NCI-H69 (cell line): ENCODE measurements around the gene INCENP.
A peak's percentile ranks its signal among the peaks of the same experiment; 100 is the strongest.
"Not testable (repeated sequence)": the region's sequence is repeated elsewhere in the genome, so short reads cannot be mapped to it uniquely, and the experiment has no call there.

Experiments
- DNase-seq: peaks from one replicate; lab custom pipeline; 2025; lab: John Stamatoyannopoulos, UW

INCENP gene

DNA sequence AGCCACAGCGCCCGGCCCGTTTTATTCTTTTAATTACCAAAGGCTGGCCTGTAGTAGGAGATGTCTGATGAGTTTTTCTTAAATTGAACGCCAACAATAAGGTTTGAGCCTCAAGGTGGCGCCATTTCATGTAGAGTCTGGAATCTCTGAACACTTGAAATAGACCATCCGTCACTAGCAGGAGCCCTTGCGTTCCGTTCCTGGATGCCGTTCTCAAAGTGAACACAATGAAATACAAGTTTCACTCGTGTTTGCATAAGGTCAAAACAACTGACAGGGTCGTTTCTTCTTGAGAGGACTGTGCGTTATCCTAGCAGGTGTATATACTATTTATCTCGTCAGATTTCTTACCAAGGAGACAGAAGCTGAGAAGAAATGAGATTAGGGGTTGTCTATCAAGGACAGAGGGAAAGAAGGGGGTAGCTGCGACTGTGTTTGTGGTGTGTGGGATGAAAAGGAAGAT lies 47.5 kb downstream of the INCENP start:
- DNase-seq: peak; percentile 96

DNA sequence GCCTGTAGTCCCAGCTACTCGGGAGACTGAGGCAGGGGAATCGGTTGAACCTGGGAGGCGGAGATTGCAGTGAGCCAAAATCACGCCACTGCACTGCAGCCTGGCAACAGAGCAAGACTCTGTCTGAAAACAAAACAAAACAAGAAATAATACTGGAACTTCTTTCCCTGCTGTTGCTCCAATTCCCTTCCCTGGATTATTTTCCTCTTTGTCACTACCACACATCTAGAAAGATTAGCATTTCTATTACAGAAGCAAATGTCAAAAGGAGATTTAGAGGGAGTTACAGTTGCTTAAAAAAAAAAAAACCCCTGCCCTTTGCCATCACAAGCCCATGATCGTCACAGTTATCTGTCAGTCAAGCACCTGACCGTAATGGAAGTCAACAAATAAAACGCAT lies 48.5 kb downstream of the INCENP start:
- DNase-seq: peak; percentile 17

DNA sequence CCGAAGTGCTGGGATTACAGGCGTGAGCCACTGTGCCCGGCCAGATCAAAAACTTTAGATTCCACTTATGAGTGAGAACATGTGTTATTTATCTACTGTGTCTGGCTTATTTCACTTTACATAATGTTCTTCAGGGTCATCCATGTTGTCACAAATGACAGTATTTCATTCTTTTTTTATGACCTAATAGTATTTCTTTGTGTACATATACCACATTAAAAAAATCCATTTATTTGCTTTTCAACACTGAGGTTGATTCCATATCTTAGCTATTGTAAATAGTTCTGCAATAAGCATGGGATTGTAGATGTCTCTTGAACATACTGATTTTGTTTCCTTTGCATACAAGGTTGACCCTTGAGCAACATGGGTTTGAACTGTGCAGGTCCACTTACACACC lies 53.0 kb downstream of the INCENP start:
- DNase-seq: no peak

DNA sequence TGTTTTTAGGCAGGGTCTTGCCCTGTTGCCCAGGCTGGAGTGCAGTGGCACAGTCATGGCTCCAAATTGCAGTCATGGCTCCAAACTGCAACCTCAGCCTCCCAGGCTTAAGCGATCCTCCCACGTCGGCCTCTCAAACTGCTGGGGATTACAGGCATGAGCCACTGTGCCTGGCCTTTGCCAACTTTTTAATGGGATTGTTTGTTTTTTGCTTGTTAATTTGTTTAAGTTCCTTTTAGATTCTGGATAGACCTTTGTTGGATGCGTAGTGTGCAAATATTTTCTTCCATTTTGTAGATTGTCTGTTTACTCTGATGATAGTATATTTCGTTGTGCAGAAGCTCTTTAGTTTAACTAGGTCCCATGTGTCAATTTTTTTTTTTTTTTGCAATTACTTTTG lies 56.2 kb downstream of the INCENP start:
- peak; percentile 44 for DNase-seq

DNA sequence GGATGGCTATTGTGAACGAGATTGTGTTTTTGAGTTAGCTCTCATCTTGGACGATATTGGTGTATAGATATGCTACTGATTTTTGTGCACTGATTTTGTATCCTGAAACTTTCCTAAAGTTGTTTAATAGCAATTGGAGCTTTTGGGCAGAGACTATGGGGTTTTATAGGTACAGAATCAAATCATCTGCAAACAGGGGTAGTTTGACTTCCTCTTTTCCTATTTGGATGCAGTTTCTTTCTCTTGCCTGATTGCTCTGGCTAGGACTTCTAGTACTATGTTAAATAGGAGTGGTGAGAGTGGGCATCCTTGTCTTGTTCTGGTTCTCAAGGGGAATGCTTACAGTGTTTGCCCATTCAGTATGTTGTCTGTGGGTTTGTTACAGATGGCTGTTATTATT lies 57.3 kb downstream of the INCENP start:
- no peak for DNase-seq

DNA sequence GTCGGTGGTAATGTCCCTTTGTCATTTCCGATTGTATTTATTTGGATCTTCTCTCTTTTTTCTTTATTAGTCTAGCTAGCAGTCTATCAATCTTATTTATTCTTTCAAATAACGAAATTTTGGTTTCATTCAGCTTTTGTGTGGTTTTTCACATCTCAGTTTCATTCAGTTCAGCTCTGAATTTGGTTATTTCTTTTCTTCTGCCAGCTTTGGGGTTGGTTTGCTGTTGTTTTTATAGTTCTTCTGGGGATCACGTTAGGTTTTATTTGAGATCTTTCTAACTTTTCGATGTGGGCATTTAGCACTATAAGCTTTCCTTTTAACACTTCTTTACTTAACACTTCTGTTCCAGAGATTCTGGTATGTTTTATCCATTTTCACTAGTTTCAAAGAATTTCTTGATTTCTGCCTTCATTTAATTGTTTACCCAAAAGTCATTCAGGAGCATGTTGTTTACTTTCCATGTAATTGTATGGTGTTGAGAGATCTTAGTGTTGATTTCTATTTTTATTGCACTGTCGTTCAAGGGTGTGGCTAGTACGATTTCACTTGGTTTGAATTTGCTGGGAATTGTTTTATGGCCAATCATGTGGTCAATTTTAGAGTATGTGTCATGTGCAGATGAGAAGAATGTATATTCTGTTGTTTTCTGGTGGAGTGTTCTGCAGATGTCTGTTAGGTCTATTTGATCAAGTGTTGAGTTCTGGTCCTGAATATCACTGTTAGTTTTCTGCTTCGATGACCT lies 58.5 kb downstream of the INCENP start:
- no peak for DNase-seq

DNA sequence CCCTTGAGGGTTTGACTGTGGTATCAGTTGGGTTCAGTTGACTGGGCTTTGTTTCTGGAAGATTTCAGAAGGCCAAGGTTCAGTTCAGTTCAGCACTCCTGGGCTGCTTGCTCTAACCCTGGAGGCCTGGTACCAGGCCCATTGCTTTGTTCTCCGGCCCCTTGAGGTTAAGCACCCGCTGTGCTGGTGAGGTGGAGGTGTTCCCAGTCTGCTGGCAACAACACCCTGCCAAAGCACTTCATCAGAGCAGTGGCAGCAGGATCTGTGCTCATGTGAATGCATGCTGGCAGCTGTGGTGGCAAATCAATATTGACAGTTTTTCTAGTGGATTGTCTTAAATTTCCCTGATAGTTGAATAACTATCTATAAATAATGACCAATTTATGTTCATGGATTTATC lies 62.4 kb downstream of the INCENP start:
- peak; percentile 68 for DNase-seq

DNA sequence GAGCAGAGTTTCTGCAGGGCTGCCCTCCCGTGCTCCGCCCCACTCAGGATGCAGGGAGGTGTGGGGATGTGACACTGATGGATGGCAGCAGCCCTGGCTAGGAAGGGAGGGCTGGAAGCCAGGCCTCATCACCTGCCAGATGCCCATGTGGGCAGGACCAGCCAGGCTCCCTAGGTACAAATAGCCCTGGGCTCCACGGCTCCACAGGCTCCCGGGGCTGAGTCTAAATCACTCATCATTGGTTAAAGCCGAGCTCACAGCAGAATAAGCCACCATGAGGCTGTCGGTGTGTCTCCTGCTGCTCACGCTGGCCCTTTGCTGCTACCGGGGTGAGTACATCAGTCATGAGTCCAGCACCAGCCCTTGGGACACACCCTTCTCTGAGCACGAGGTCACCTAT lies 66.2 kb downstream of the INCENP start, which contains the start of gene SCGB1D1:
Gene SCGB1D1 (plus strand): TSS at position 206 of the 400 bp plus-strand sequence. CDS start 69 bp downstream, at position 275.
- peak; percentile 88 for DNase-seq

DNA sequence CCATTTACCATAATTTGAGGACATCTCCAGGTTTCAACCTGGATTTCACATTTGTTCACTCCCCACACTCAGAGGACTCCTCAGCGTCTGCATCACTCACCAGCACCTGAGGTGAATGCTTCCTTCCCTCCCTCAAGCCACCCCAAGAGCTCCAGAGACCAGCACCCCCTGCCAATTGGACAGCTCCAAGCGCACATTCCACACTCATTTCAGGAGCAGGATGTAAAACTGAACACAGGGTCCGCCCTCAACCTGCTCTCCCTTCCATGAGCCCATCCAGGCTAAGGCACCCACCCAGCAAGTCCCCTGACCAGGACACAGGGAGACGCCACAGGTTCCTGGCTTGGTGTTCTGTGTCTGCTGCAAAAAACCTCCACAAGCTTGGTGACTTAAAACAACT lies 70.1 kb downstream of the INCENP start:
- DNase-seq: no peak

DNA sequence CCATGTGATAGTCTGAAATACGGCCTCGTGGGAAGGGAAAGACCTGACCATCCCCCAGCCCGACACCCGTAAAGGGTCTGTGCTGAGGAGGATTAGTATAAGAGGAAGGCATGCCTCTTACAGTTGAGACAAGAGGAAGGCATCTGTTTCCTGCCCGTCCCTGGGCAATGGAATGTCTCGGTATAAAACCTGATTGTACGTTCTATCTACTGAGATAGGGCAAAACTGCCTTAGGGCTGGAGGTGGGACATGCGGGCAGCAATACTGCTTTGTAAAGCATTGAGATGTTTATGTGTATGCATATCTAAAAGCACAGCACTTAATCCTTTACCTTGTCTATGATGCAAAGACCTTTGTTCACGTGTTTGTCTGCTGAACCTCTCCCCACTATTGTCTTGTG lies 71.2 kb downstream of the INCENP start:
- DNase-seq: not testable (repeated sequence)

DNA sequence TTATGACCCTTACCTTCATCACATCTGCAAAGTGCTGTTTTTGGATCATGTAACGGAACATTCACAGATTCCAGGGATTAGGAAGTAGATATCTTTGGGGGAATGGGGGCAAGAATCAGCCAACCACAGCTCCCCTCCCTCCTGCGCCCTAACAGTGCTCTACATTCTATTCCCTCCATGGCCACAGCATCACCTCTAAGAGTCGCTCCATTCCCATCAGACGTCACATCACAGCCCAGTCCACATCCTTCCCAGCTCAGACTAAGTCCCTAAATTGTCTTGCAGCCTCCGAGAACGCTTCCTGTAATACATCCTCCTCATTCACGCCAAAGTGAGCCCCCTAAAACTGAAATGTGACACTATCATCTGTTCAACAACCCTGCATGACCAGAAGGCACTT lies 72.1 kb downstream of the INCENP start:
- DNase-seq: no peak

DNA sequence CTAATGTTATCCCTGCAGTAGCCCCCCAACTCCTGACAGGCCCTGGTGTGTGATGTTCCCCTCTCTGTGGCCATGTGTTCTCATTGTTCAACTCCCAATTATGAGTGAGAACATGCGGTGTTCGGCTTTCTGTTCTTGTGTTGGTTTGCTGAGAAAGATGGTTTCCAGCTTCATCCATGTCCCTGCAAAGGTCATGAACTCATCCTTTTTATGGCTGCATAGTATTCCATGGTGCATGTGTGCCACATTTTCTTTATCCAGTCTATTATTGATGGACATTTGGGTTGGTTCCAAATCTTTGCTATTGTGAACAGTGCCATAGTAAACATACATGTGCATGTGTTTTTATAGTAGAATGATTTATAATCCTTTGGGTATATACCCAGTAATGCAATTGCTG lies 73.6 kb downstream of the INCENP start:
- DNase-seq: not testable (repeated sequence)

DNA sequence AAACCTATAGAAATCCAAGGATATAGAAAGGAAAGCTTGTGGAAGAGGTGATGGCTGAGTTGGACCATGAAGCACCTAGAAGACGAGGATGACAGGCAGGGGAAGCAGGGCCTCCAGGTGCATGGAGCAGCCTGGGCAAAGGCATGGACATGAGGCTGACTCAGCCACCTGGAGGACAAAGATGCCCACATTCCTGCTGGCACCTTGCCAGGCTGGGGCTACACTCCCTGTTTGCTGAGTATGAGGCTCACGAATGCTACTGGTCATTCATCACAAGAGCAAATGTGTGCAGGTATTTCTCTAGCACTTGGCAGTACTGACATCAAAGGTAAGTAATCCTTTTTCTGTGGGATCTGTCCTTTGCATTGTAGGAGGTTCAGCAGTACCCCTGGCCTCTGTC lies 77.6 kb downstream of the INCENP start:
- peak; percentile 72 for DNase-seq
